Esophagus squamous epithelium (tissue), 4 donors: ENCODE measurements around the gene CBX4.

ENCODE experiments used
- POLR2A ChIP-seq, 4 donors: fragments of 450-650 bp; IDR thresholded peaks; one replicate each; pipeline ENCODE4 v1.6.1; 2017; ENCODE audit warnings: antibody characterized with exemption in 4 of 4, mild to moderate bottlenecking in 4 of 4, moderate library complexity in 3 of 4
- TF ChIP-seq, protein P1 (sequence below), 6 experiments: fragments of 450-650 bp in 4 of 6; fragments of 200-600 bp in 2 of 6; sonication (generic) in 2 of 6; IDR thresholded peaks; one replicate each; pipeline ENCODE4 v1.5.1; 2016 to 2019; ENCODE audit warnings: antibody characterized with exemption in 6 of 6, mild to moderate bottlenecking in 4 of 6, moderate library complexity in 4 of 6

DNA sequence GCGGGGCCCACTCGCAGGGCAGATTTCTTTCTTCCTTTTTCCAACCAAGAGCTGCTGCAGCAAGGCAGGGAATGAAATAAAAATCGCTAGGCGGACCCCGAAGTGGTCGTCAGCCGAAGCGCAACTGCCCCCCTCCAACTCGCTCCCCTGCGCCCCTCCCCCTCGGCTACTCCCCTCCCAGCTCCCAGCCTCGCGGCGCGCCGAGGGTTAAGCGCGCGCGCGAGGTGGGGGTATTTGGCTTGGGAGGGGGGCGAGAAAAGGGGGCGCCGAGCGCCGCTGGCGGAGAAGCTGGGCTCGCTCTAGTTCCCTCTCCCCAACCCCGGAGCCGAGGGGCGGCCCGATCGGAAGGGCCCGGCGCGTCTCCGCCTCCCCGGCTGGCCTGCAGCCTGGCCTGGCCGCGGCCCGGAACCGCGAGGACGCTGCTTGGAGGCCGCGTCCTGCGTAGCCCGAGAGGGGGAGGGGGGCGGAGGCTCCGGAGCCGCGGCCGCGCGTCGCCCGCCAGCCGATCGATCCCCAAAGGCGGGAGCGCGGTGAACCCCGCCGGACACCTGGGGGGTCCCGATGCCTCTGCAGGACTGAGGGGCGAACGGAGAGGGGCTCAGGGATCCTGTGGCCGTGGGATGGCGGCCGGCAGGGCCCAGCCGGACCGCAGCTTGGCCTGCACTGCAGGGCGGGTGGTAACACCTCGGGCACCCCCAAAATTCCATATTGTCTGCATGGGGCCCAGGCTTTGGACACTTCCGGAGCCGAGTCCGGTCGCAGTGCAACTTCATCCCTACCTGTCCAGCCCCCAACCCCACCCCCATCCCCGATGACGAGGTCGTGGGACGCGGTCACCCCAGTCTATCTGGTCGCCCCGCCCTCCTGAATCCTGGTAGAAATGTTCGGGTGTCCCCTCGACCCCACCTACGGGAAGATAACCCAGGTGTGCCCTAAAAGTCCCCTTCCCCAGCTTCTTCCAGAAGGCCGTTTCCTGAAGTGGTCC is 4.9 kb upstream of the CBX4 start:
- TF ChIP-seq, protein P1, sequence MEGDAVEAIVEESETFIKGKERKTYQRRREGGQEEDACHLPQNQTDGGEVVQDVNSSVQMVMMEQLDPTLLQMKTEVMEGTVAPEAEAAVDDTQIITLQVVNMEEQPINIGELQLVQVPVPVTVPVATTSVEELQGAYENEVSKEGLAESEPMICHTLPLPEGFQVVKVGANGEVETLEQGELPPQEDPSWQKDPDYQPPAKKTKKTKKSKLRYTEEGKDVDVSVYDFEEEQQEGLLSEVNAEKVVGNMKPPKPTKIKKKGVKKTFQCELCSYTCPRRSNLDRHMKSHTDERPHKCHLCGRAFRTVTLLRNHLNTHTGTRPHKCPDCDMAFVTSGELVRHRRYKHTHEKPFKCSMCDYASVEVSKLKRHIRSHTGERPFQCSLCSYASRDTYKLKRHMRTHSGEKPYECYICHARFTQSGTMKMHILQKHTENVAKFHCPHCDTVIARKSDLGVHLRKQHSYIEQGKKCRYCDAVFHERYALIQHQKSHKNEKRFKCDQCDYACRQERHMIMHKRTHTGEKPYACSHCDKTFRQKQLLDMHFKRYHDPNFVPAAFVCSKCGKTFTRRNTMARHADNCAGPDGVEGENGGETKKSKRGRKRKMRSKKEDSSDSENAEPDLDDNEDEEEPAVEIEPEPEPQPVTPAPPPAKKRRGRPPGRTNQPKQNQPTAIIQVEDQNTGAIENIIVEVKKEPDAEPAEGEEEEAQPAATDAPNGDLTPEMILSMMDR (IDR thresholded peaks at IDR 0.05): no peak
- TF ChIP-seq POLR2A (IDR thresholded peaks at IDR 0.05): peak in 1 of 4 donors; percentile 22
